H9 (cell line): Measurements from ENCODE around the gene FSIP1. TPM values are rescaled to one million over a fixed set of nuclear protein-coding genes. Genes with fewer than 3 reads are reported as not detected.

Source experiments
- DNase-seq: peaks from one replicate; pipeline ENCODE4 v3.0.0-alpha.2; 2017
- H2AFZ ChIP-seq: one replicate; pipeline ENCODE4 v1.6.1; 2013; ENCODE audit warnings: mild to moderate bottlenecking, low read length, control low read depth, moderate library complexity
- H2AK5ac ChIP-seq: 2 replicates; pipeline ENCODE4 v1.6.1; 2013; ENCODE audit warnings: low read length, control low read depth, mixed read lengths; ENCODE audit not compliant: insufficient read length
- H2BK120ac ChIP-seq: one replicate; pipeline ENCODE4 v1.6.1; 2013; ENCODE audit warnings: low read depth, mild to moderate bottlenecking, low read length, control low read depth, inconsistent platforms; ENCODE audit not compliant: poor library complexity, severe bottlenecking
- H2BK12ac ChIP-seq: 2 replicates; pipeline ENCODE4 v1.6.1; 2013; ENCODE audit warnings: low read length, control low read depth, mixed read lengths, low read depth; ENCODE audit not compliant: insufficient read length
- H2BK15ac ChIP-seq: 2 replicates; pipeline ENCODE4 v1.6.1; 2013; ENCODE audit warnings: low read depth, low read length, control low read depth
- H2BK20ac ChIP-seq: one replicate; pipeline ENCODE4 v1.6.1; 2013; ENCODE audit warnings: low read depth, mild to moderate bottlenecking, low read length, control low read depth, inconsistent platforms; ENCODE audit not compliant: poor library complexity, severe bottlenecking
- H2BK5ac ChIP-seq: 2 replicates; pipeline ENCODE4 v1.6.1; 2013; ENCODE audit warnings: low read length, control low read depth, mixed read lengths; ENCODE audit not compliant: insufficient read length
- H3K14ac ChIP-seq: 2 replicates; pipeline ENCODE4 v1.6.1; 2013; ENCODE audit warnings: low read length, control low read depth; ENCODE audit not compliant: insufficient read depth
- H3K18ac ChIP-seq: 2 replicates; pipeline ENCODE4 v1.6.1; 2013; ENCODE audit warnings: low read depth, mild to moderate bottlenecking, mixed read lengths, low read length, control low read depth; ENCODE audit not compliant: insufficient read length
- H3K23ac ChIP-seq: 2 replicates; pipeline ENCODE4 v1.6.1; 2013; ENCODE audit warnings: low read length, control low read depth, mixed read lengths, low read depth; ENCODE audit not compliant: insufficient read length
- H3K23me2 ChIP-seq: 2 replicates; pipeline ENCODE4 v1.6.1; 2013; ENCODE audit warnings: low read depth, mild to moderate bottlenecking, mixed read lengths, low read length, control low read depth; ENCODE audit not compliant: insufficient read length, poor library complexity, severe bottlenecking
- H3K27ac ChIP-seq: 2 replicates; pipeline ENCODE4 v1.5.1; 2013; ENCODE audit warnings: low read length, control low read depth, mixed read lengths, low read depth; ENCODE audit not compliant: insufficient read length
- H3K27me3 ChIP-seq: 2 replicates; pipeline ENCODE4 v1.6.1; 2013; ENCODE audit warnings: low read length, control low read depth, inconsistent platforms; ENCODE audit not compliant: insufficient read depth
- H3K4ac ChIP-seq: 2 replicates; pipeline ENCODE4 v1.6.1; 2013; ENCODE audit warnings: low read depth, mild to moderate bottlenecking, control low read depth, inconsistent platforms, low read length, moderate library complexity
- H3K4me1 ChIP-seq: 2 replicates; pipeline ENCODE4 v1.6.1; 2013; ENCODE audit warnings: low read length, control low read depth, inconsistent platforms; ENCODE audit not compliant: insufficient read depth
- H3K4me2 ChIP-seq: 2 replicates; pipeline ENCODE4 v1.6.1; 2013; ENCODE audit warnings: low read length, control low read depth, mixed read lengths; ENCODE audit not compliant: insufficient read length, insufficient read depth
- H3K56ac ChIP-seq: 2 replicates; pipeline ENCODE4 v1.6.1; 2013; ENCODE audit warnings: low read depth, mild to moderate bottlenecking, mixed read lengths, low read length, control low read depth; ENCODE audit not compliant: insufficient read length
- H3K79me1 ChIP-seq: 2 replicates; pipeline ENCODE4 v1.6.1; 2013; ENCODE audit warnings: low read depth, mild to moderate bottlenecking, moderate library complexity, low read length, control low read depth, inconsistent platforms; ENCODE audit not compliant: insufficient read depth, poor library complexity, severe bottlenecking
- H3K79me2 ChIP-seq: 2 replicates; pipeline ENCODE4 v1.6.1; 2013; ENCODE audit warnings: low read length, control low read depth, inconsistent platforms; ENCODE audit not compliant: insufficient read depth
- H3K9ac ChIP-seq: 2 replicates; pipeline ENCODE4 v1.6.1; 2013; ENCODE audit warnings: low read length, control low read depth, mixed read lengths; ENCODE audit not compliant: insufficient read length; ENCODE audit errors: extremely low read depth
- H3K9me3 ChIP-seq: one replicate; pipeline ENCODE4 v1.6.1; 2013; ENCODE audit warnings: low read depth, low read length, inconsistent platforms; ENCODE audit not compliant: control insufficient read depth
- H3T11ph ChIP-seq: one replicate; pipeline ENCODE4 v1.6.1; 2013; ENCODE audit warnings: mild to moderate bottlenecking, low read length, control low read depth, inconsistent platforms
- H4K20me1 ChIP-seq: one replicate; pipeline ENCODE4 v1.6.1; 2013; ENCODE audit not compliant: control insufficient read depth, insufficient read length, insufficient read depth
- H4K5ac ChIP-seq: 2 replicates; pipeline ENCODE4 v1.6.1; 2013; ENCODE audit warnings: low read depth, mild to moderate bottlenecking, mixed read lengths, low read length, control low read depth; ENCODE audit not compliant: insufficient read length
- H4K8ac ChIP-seq: replicated peaks from 2 replicates; pipeline ENCODE4 v1.6.1; 2013; ENCODE audit warnings: low read length, control low read depth, mixed read lengths, low read depth; ENCODE audit not compliant: insufficient read length
- H4K91ac ChIP-seq: 2 replicates; pipeline ENCODE4 v1.6.1; 2013; ENCODE audit warnings: low read depth, mild to moderate bottlenecking, moderate library complexity, mixed read lengths, low read length, control low read depth; ENCODE audit not compliant: insufficient read length
- H3K27ac Mint-ChIP-seq, 3 experiments: 2 replicates in 2 of 3; 3 replicates in 1 of 3; pipeline ENCODE4 v1.8.0; 2020 to 2021; ENCODE audit warnings: mixed read lengths in 3 of 3, mild to moderate bottlenecking in 1 of 3, moderate library complexity in 1 of 3
- H3K27me3 Mint-ChIP-seq: 2 replicates; pipeline ENCODE4 v1.8.0; 2021; ENCODE audit warnings: low read depth, mild to moderate bottlenecking, moderate library complexity, mixed read lengths
- H3K36me3 Mint-ChIP-seq, 3 experiments: 2 replicates in 2 of 3; 3 replicates in 1 of 3; pipeline ENCODE4 v1.8.0; 2020 to 2021; ENCODE audit warnings: low read depth in 3 of 3, mixed read lengths in 3 of 3; ENCODE audit not compliant: insufficient read depth in 1 of 3
- H3K4me1 Mint-ChIP-seq, 2 experiments: 2 replicates each; pipeline ENCODE4 v1.8.0; 2020; ENCODE audit warnings: mixed read lengths in 2 of 2
- H3K4me3 Mint-ChIP-seq, 2 experiments: 2 replicates in 1 of 2; 3 replicates in 1 of 2; pipeline ENCODE4 v1.8.0; 2020 to 2021; ENCODE audit warnings: mild to moderate bottlenecking in 2 of 2, mixed read lengths in 2 of 2, moderate library complexity in 1 of 2
- H3K9me3 Mint-ChIP-seq, 2 experiments: 2 replicates in 1 of 2; 3 replicates in 1 of 2; pipeline ENCODE4 v1.8.0; 2020; ENCODE audit warnings: mild to moderate bottlenecking in 2 of 2, mixed read lengths in 2 of 2, moderate library complexity in 1 of 2
- CTCF ChIP-seq: fragments of 200-600 bp; sonication (generic); conservative IDR thresholded peaks from 3 replicates; pipeline ENCODE4 v1.8.0; 2021; ENCODE audit warnings: antibody characterized with exemption, mild to moderate bottlenecking
- WGBS: extraction: QIAGEN DNeasy Blood & Tissue Kit; methylation state at CpG from one replicate; pipeline ENCODE4 v1.1.7; 2013; ENCODE audit warnings: missing lambda C conversion rate, low lambda C conversion rate, mixed read lengths; ENCODE audit not compliant: insufficient read length; ENCODE audit errors: extremely low coverage; 5-methylcytosine and 5-hydroxymethylcytosine counted together
- total RNA-seq: library from RNA; stranded (reverse); gene quantifications from 2 replicates; pipeline ENCODE4 v1.2.1, GENCODE V29; 2021

Gene FSIP1
- total RNA-seq, 1 experiment from 2014 or later = 0.96 TPM

DNA sequence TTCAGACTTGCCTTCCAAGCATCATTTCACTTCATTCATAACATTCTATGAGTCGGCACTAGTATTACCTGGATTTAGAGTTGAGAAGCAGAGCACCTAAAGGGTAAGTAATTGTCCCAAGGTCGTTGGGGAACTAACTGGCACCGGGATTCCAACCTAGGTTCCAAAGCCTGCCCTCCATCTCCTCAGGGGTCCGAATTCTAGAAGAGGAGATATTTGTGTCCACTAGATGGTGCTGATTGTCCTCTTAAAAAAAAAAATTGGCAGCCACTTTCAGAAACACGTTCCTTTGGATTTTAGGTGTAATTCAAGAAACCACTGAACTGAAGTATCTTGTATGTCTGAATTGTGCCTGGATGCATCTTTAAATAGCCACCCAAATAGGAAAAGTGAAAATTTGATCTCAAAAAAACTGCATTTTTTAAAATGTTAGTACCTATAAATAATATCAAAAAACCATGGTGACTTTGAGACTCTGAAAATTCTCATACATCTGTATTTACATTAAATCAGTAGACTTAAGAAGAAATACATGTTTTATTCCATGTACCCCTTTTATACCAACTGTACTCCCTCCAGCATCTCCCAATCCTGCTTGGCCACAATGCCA lies 3.9 kb upstream of the FSIP1 start:
- peak; percentile 75 for TF ChIP-seq CTCF
- H3K9me3 ChIP-seq = no peaks in the 10 kb centered on the region
- no peak for DNase-seq
- H3K4me1 ChIP-seq = peaks cover 23% of the 10 kb centered on the region
- no peaks in the 10 kb centered on the region; the same call in 1 of the 2 replicates for H3K79me2 ChIP-seq
- H3K9ac ChIP-seq = no peak overlapping the region
- H2AFZ ChIP-seq = no peak overlapping the region
- H3K27me3 ChIP-seq = no peaks in the 10 kb centered on the region
- H3K27me3 Mint-ChIP-seq = no peaks in the 10 kb centered on the region
- peaks cover 0 to 4% (median 0%) of the 10 kb centered on the region in 3 experiments; a peak in 1 of 7 replicates for H3K36me3 Mint-ChIP-seq
- H3K23ac ChIP-seq = no peak overlapping the region
- H3K4me1 Mint-ChIP-seq = peaks cover 69 to 72% of the 10 kb centered on the region in 2 experiments
- H2BK120ac ChIP-seq = no peak overlapping the region
- H3K18ac ChIP-seq = no peak overlapping the region
- peak overlapping the region in 2 of 3 experiments; percentile 48 to 78; a peak in 1 of 7 replicates for H3K27ac Mint-ChIP-seq
- H3K23me2 ChIP-seq = peaks cover 8% of the 10 kb centered on the region
- H2BK15ac ChIP-seq = no peak overlapping the region
- no peak overlapping the region for H3K4ac ChIP-seq
- H3K14ac ChIP-seq = no peak overlapping the region
- H2BK5ac ChIP-seq = no peak overlapping the region
- no peak overlapping the region for H2BK12ac ChIP-seq
- no peak overlapping the region for H4K5ac ChIP-seq
- no peak overlapping the region for H4K91ac ChIP-seq
- H3K4me2 ChIP-seq = no peak overlapping the region
- H3T11ph ChIP-seq = no peak overlapping the region
- H2AK5ac ChIP-seq = no peak overlapping the region
- no peaks in the 10 kb centered on the region for H3K9me3 Mint-ChIP-seq
- H3K4me3 Mint-ChIP-seq = peak overlapping the region in 1 of 2 experiments; percentile 84; a peak in 2 of 5 replicates
- no peaks in the 10 kb centered on the region for H4K20me1 ChIP-seq
- no peaks in the 10 kb centered on the region for H3K79me1 ChIP-seq
- H3K27ac ChIP-seq = no peak overlapping the region
- H2BK20ac ChIP-seq = no peak overlapping the region
- H4K8ac ChIP-seq = no peak overlapping the region
- H3K56ac ChIP-seq = no peak overlapping the region
- no CpG with 5 or more reads among the region's 5 CpGs for WGBS
